Lung (tissue), 12 donors: ENCODE results near the gene AEN. TPM values are rescaled to one million over a fixed set of nuclear protein-coding genes. Genes with fewer than 3 reads are reported as not detected.
A peak's percentile ranks its signal among the peaks of the same experiment; 100 is the strongest.

ENCODE experiments used
- ATAC-seq: fragments of 200-7000 bp; cut with Tn5 transposase; one replicate; pipeline ENCODE4 v1.9.1; 2020; ENCODE audit warnings: moderate number of reproducible peaks; ENCODE audit not compliant: insufficient read depth, low FRiP score
- DNase-seq, 3 donors: peaks; one replicate each; pipeline ENCODE4 v3.0.0-alpha.2; 2013 to 2017
- H3K27ac ChIP-seq, 2 donors: one replicate each; pipeline ENCODE4 v1.5.1; 2013; ENCODE audit warnings: mild to moderate bottlenecking in 2 of 2, moderate library complexity in 2 of 2, control low read depth in 1 of 2, inconsistent platforms in 1 of 2, low read depth in 1 of 2, low read length in 1 of 2
- H3K27me3 ChIP-seq, 3 donors: one replicate each; pipeline ENCODE4 v1.5.1; 2013; ENCODE audit warnings: low read length in 2 of 3; ENCODE audit not compliant: control insufficient read depth in 3 of 3, insufficient read depth in 3 of 3
- H3K36me3 ChIP-seq, 4 donors: one replicate each; pipeline ENCODE4 v1.5.1; 2013; ENCODE audit warnings: low read length in 4 of 4, mild to moderate bottlenecking in 1 of 4, moderate library complexity in 1 of 4; ENCODE audit not compliant: control insufficient read depth in 4 of 4, insufficient read depth in 4 of 4
- H3K4me1 ChIP-seq, 5 donors: one replicate each; pipeline ENCODE4 v1.5.1; 2013; ENCODE audit warnings: low read length in 5 of 5, mild to moderate bottlenecking in 2 of 5, moderate library complexity in 1 of 5; ENCODE audit not compliant: control insufficient read depth in 5 of 5, insufficient read depth in 5 of 5
- H3K4me3 ChIP-seq: one replicate; pipeline ENCODE4 v1.5.1; 2013; ENCODE audit warnings: mild to moderate bottlenecking, control low read depth, moderate library complexity
- H3K9ac ChIP-seq, 2 donors: one replicate each; pipeline ENCODE4 v1.5.1; 2013; ENCODE audit warnings: low read length in 2 of 2, control low read depth in 1 of 2; ENCODE audit not compliant: insufficient read depth in 1 of 2
- H3K9me3 ChIP-seq, 4 donors: one replicate each; pipeline ENCODE4 v1.5.1; 2013; ENCODE audit warnings: low read length in 3 of 4, mild to moderate bottlenecking in 1 of 4, moderate library complexity in 1 of 4; ENCODE audit not compliant: control insufficient read depth in 4 of 4, insufficient read depth in 3 of 4
- WGBS, 2 donors: extraction: QIAGEN DNeasy Blood & Tissue Kit; methylation state at CpG; one replicate each; pipeline ENCODE4 v1.1.7; 2013; 5-methylcytosine and 5-hydroxymethylcytosine counted together
- polyA plus RNA-seq, 2 donors: library from polyadenylated mRNA; stranded (reverse); fragments of 200-250 nt; gene quantifications; one replicate each; pipeline ENCODE4 v1.2.1, GENCODE V29; 2013
- total RNA-seq, 2 donors: library from RNA; depleted of rRNA in 1 of 2; stranded (reverse); fragments of >200 nt in 1 of 2; gene quantifications; one replicate each; pipeline ENCODE4 v1.2.1, GENCODE V29; 2014 to 2021
- TF ChIP-seq, protein P1 (sequence below): IDR thresholded peaks from 2 replicates; pipeline ENCODE4 v1.5.1; 2012; ENCODE audit warnings: mild to moderate bottlenecking; ENCODE audit errors: control extremely low read depth, extremely low read depth
- donor health status: control.
- donor health status: control.
- donor health status: Bipolar disorder and iron deficiency.
- donor health status: healthy.
- donor health status: DM: yes; HTN: yes; CAD: no.

Gene AEN
- total and polyA plus RNA-seq, 4 donors: 4.2 to 15.4 (median 13.4) TPM

DNA sequence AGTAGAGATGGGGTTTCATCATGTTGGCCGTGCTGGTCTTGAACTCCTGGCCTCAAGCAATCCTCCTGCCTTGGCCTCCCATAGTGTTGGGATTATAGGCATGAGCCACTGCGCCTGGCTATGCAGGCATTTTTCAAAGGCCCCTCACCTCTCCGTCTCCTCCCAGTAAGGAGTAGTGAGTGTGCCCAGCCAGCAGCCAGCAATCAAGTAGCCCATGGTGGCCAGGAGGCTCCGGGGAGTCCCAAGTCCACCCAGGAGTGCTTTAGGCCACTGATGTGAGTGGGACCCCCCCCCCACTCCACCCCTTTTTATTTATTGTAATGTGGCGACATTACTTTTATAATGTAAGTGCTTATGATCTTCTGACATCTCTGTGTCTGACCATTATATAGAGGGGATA lies 25.8 kb downstream of the AEN start:
- no peak overlapping the region for H3K4me3 ChIP-seq
- DNase-seq (no peak), ATAC-seq (no peak)
- peaks cover 0 to 33% (median 0%) of the 10 kb centered on the region in 5 donors for H3K4me1 ChIP-seq
- H3K9ac ChIP-seq: no peak overlapping the region
- WGBS, 2 donors: 90 to 96% methylated on average over 5 of the region's 5 CpGs
- TF ChIP-seq, protein P1, sequence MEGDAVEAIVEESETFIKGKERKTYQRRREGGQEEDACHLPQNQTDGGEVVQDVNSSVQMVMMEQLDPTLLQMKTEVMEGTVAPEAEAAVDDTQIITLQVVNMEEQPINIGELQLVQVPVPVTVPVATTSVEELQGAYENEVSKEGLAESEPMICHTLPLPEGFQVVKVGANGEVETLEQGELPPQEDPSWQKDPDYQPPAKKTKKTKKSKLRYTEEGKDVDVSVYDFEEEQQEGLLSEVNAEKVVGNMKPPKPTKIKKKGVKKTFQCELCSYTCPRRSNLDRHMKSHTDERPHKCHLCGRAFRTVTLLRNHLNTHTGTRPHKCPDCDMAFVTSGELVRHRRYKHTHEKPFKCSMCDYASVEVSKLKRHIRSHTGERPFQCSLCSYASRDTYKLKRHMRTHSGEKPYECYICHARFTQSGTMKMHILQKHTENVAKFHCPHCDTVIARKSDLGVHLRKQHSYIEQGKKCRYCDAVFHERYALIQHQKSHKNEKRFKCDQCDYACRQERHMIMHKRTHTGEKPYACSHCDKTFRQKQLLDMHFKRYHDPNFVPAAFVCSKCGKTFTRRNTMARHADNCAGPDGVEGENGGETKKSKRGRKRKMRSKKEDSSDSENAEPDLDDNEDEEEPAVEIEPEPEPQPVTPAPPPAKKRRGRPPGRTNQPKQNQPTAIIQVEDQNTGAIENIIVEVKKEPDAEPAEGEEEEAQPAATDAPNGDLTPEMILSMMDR: no peak
- no peaks in the 10 kb centered on the region for H3K27me3 ChIP-seq
- no peaks in the 10 kb centered on the region for H3K9me3 ChIP-seq
- no peak overlapping the region for H3K27ac ChIP-seq
- H3K36me3 ChIP-seq: peaks cover 0 to 7% (median 0%) of the 10 kb centered on the region in 4 donors

DNA sequence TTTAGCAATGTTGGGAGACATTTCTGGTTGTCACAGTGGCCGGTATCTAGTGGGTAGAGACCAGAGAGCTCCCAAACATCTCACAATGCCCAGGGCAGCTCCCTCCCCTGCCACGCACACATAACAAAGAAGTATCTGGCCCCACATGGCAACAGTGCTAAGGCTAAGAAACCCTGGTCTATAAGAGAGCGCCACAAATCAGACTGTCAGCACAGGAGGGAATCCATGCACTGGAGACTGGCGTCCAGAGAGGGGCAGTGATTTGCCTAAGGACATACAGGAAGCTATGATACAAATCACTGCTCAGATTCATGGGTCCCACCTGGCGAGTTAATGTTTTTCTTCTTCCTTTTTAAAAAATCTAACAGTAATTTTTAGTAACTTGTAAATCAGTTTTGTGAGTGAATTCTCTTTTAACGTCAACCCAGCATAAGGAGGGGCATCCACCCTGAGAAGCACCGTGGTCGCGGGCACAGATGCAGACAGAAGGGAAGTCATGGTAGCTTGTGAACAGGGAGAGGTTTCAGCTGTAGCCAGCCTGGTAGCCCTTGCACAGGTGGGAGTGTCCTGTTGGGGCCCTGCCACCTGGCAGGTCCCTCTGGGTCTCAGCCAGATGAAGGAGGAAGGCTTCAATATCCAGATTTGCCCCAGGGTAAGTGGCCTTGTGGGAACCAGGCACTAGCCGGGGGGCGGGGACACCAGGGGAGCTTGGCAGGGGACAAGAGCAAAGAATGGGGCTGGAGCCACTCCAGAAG lies 26.4 kb downstream of the AEN start:
- TF ChIP-seq, protein P1: no peak
- Histone ChIP-seq H3K27me3 (no peaks in the 10 kb centered on the region), H3K36me3 (peaks cover 0 to 7% (median 0%) of the 10 kb centered on the region in 4 donors), H3K9me3 (no peaks in the 10 kb centered on the region), H3K4me3 (no peak overlapping the region), H3K4me1 (peaks cover 0 to 36% (median 0%) of the 10 kb centered on the region in 5 donors), H3K9ac (no peak overlapping the region), H3K27ac (peak overlapping the region in 1 of 2 donors; percentile 94)
- 82 to 87% methylated on average over 11 of the region's 11 CpGs for WGBS, 2 donors
- no peak for DNase-seq
- no peak for ATAC-seq

DNA sequence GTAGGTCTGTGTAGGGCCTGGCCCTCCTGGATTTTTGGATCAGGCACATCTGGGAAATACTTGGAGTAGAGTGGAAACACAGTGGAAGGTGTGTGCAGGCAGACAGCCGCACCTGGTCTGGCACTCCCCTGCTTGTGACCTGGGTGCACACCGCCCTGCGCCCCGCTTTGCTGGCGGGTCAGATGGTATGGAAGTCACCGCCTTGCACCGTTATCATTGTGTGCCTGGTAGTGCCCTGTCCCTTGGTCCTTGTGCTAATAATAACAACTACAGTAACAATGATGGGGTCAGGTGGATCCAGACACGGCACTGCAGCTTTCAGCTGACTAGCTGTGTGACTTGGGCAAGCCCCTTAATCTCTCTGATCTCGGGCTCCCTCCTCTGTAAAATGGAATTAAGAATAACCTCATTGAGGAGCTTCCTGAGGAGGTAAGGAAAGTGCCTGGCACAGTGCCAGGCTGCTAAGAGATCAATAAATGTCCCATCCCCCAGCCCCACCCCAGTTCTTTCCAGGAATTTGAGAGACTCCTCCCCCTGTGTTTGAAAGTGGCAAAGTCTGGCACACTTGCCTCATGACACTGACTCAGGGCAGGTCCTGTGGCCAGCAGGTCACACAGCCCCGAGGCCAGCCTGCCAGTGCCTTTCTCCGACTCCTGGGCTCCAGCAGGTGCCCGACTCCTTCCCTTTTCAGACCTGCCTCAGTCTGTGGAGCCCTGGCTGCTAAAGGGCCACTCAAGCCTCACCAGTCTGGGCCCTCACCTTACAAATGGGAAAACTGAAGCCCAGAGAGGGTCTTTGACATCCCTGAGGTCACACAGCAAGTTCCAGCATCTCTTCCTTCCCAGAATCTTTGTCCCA lies 27.4 kb downstream of the AEN start:
- no peak for ATAC-seq
- TF ChIP-seq, protein P1: no peak

More for the DNA sequence above, 27.4 kb downstream of the AEN start:
- Histone ChIP-seq H3K9me3 (no peaks in the 10 kb centered on the region), H3K4me1 (peaks cover 0 to 37% (median 0%) of the 10 kb centered on the region in 5 donors), H3K36me3 (peaks cover 0 to 11% (median 0%) of the 10 kb centered on the region in 4 donors), H3K9ac (no peak overlapping the region), H3K27ac (peak overlapping the region; percentile 58 to 94), H3K4me3 (no peak overlapping the region), H3K27me3 (no peaks in the 10 kb centered on the region)
- 74 to 88% methylated on average over 12 of the region's 12 CpGs for WGBS, 2 donors
- DNase-seq: no peak
